Uterus (tissue), 2 donors: Measurements from ENCODE around the gene CD8B.

Experiments
- CTCF ChIP-seq, 4 experiments: fragments of 200-600 bp in 2 of 4; fragments of 450-650 bp in 2 of 4; sonication (generic) in 2 of 4; IDR thresholded peaks; one replicate each; pipeline ENCODE4 v1.5.1; 2016 to 2019; ENCODE audit warnings: antibody characterized with exemption in 4 of 4, mild to moderate bottlenecking in 2 of 4, moderate library complexity in 1 of 4
- POLR2A ChIP-seq, 2 donors: fragments of 450-650 bp; IDR thresholded peaks; one replicate each; pipeline ENCODE4 v1.6.1; 2016; ENCODE audit warnings: antibody characterized with exemption in 2 of 2, mild to moderate bottlenecking in 1 of 2, moderate library complexity in 1 of 2

DNA sequence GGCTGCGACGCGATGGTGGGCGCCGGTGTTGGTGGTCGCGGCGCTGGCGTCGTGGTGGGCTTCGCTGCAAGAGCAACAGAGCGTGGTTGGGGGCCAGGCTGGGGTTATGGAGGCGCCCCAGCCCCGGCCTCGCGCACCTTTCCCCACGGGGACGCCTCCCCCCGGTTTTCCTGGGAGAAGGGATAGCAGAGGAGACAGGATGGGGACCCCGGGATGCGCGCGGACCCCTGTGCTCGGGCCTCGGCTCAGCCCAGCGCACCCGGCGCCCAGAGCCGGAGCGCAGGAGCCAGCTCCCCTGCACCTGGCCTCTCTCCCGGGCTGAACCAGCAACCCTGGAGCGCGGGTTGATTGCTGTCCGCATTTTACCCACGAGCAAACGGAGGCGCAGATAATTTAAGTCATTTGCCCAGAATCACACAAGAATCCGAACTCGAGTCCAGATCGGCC is 72.0 kb downstream of the CD8B start:
- TF ChIP-seq CTCF (IDR thresholded peaks at IDR 0.05) = no peak
- TF ChIP-seq POLR2A (IDR thresholded peaks at IDR 0.05) = no peak
